ENCODE results near the gene USP5.

Gene USP5

DNA sequence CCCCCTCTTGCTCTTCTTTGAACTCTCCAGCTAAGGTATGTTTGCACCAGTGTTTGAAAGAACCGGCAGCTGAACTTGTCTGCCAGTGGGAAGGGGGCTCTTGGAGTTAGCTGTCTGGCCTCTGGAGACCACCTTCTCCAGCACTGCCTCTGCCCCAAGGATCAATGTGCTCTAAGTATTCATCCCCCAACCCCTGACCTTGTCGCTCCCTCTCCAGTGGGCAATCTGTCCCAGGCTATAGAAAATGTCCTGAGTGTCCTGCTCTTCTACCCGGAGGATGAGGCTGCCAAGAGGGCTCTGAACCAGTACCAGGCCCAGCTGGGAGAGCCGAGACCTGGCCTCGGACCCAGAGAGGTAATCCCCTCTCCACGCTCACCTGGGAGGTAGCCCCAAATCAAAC is 21.0 kb upstream of the USP5 start:
- Histone ChIP-seq H3K27me3 (ENCODE audit: control insufficient read depth in 1 of 2, insufficient read depth in 2 of 2, low read length in 2 of 2) (peaks cover 0 to 3% of the 10 kb centered on the region in 2 donors), H3K4me1 (ENCODE audit: control insufficient read depth in 1 of 2, insufficient read depth in 2 of 2, low read length in 2 of 2) (peaks cover 5 to 27% of the 10 kb centered on the region in 2 donors), H3K4me3 (ENCODE audit: low read depth in 1 of 2, low read length in 2 of 2) (no peak overlapping the region), H3K27ac (ENCODE audit: low read depth, low read length) (no peak overlapping the region), H3K36me3 (ENCODE audit: control insufficient read depth in 1 of 2, insufficient read depth in 2 of 2, low read length in 2 of 2) (peaks cover 0 to 13% of the 10 kb centered on the region in 2 donors), H3K9ac (ENCODE audit: low read depth in 1 of 2, low read length in 2 of 2) (no peak overlapping the region), H3K9me3 (ENCODE audit: control insufficient read depth in 1 of 2, low read length in 2 of 2) (no peaks in the 10 kb centered on the region)

- H3K36me3 ChIP-seq (ENCODE audit: control insufficient read depth in 1 of 2, insufficient read depth in 2 of 2, low read length in 2 of 2) = peaks cover 0 to 13% of the 10 kb centered on the region in 2 donors
- H3K27me3 ChIP-seq (ENCODE audit: control insufficient read depth in 1 of 2, insufficient read depth in 2 of 2, low read length in 2 of 2) = peaks cover 0 to 3% of the 10 kb centered on the region in 2 donors
- H3K4me1 ChIP-seq (ENCODE audit: control insufficient read depth in 1 of 2, insufficient read depth in 2 of 2, low read length in 2 of 2) = peaks cover 5 to 27% of the 10 kb centered on the region in 2 donors
- no peak overlapping the region for H3K27ac ChIP-seq (ENCODE audit: low read depth, low read length)
- no peak overlapping the region for H3K4me3 ChIP-seq (ENCODE audit: low read depth in 1 of 2, low read length in 2 of 2)
- no peaks in the 10 kb centered on the region for H3K9me3 ChIP-seq (ENCODE audit: control insufficient read depth in 1 of 2, low read length in 2 of 2)
- H3K9ac ChIP-seq (ENCODE audit: low read depth in 1 of 2, low read length in 2 of 2) = no peak overlapping the region
These were observed 20.4 kb upstream of the USP5 start for GRCh38 chr12:6831450-6831995.

- H3K4me1 ChIP-seq (ENCODE audit: control insufficient read depth in 1 of 2, insufficient read depth in 2 of 2, low read length in 2 of 2) = peaks cover 5 to 24% of the 10 kb centered on the region in 2 donors
- H3K4me3 ChIP-seq (ENCODE audit: low read depth in 1 of 2, low read length in 2 of 2) = no peak overlapping the region
- H3K9ac ChIP-seq (ENCODE audit: low read depth in 1 of 2, low read length in 2 of 2) = no peak overlapping the region
- peaks cover 0 to 13% of the 10 kb centered on the region in 2 donors for H3K36me3 ChIP-seq (ENCODE audit: control insufficient read depth in 1 of 2, insufficient read depth in 2 of 2, low read length in 2 of 2)
- no peaks in the 10 kb centered on the region for H3K9me3 ChIP-seq (ENCODE audit: control insufficient read depth in 1 of 2, low read length in 2 of 2)
- peaks cover 0 to 3% of the 10 kb centered on the region in 2 donors for H3K27me3 ChIP-seq (ENCODE audit: control insufficient read depth in 1 of 2, insufficient read depth in 2 of 2, low read length in 2 of 2)
- no peak overlapping the region for H3K27ac ChIP-seq (ENCODE audit: low read depth, low read length)
These were observed 19.8 kb upstream of the USP5 start for GRCh38 chr12:6832125-6832524.

- H3K4me3 ChIP-seq (ENCODE audit: low read depth in 1 of 2, low read length in 2 of 2) = no peak overlapping the region
These were observed 18.6 kb upstream of the USP5 start for GRCh38 chr12:6833189-6833890.

GRCh38 chr12:6834254-6834653 is 17.7 kb upstream of the USP5 start:
- H3K4me3 ChIP-seq (ENCODE audit: low read depth in 1 of 2, low read length in 2 of 2) = no peak overlapping the region
- no peaks in the 10 kb centered on the region for H3K9me3 ChIP-seq (ENCODE audit: control insufficient read depth in 1 of 2, low read length in 2 of 2)
- H3K36me3 ChIP-seq (ENCODE audit: control insufficient read depth in 1 of 2, insufficient read depth in 2 of 2, low read length in 2 of 2) = peaks cover 0 to 20% of the 10 kb centered on the region in 2 donors
- peaks cover 0 to 2% of the 10 kb centered on the region in 2 donors for H3K27me3 ChIP-seq (ENCODE audit: control insufficient read depth in 1 of 2, insufficient read depth in 2 of 2, low read length in 2 of 2)
- H3K4me1 ChIP-seq (ENCODE audit: control insufficient read depth in 1 of 2, insufficient read depth in 2 of 2, low read length in 2 of 2) = peaks cover 5 to 11% of the 10 kb centered on the region in 2 donors
- H3K9ac ChIP-seq (ENCODE audit: low read depth in 1 of 2, low read length in 2 of 2) = no peak overlapping the region
- no peak overlapping the region for H3K27ac ChIP-seq (ENCODE audit: low read depth, low read length)

More at GRCh38 chr12:6833189-6833890, 18.6 kb upstream of the USP5 start:
- H3K36me3 ChIP-seq (ENCODE audit: control insufficient read depth in 1 of 2, insufficient read depth in 2 of 2, low read length in 2 of 2) = peaks cover 0 to 18% of the 10 kb centered on the region in 2 donors
- peaks cover 0 to 3% of the 10 kb centered on the region in 2 donors for H3K27me3 ChIP-seq (ENCODE audit: control insufficient read depth in 1 of 2, insufficient read depth in 2 of 2, low read length in 2 of 2)
- H3K9ac ChIP-seq (ENCODE audit: low read depth in 1 of 2, low read length in 2 of 2) = no peak overlapping the region
- H3K27ac ChIP-seq (ENCODE audit: low read depth, low read length) = no peak overlapping the region
- no peaks in the 10 kb centered on the region for H3K9me3 ChIP-seq (ENCODE audit: control insufficient read depth in 1 of 2, low read length in 2 of 2)
- peaks cover 5 to 17% of the 10 kb centered on the region in 2 donors for H3K4me1 ChIP-seq (ENCODE audit: control insufficient read depth in 1 of 2, insufficient read depth in 2 of 2, low read length in 2 of 2)

DNA sequence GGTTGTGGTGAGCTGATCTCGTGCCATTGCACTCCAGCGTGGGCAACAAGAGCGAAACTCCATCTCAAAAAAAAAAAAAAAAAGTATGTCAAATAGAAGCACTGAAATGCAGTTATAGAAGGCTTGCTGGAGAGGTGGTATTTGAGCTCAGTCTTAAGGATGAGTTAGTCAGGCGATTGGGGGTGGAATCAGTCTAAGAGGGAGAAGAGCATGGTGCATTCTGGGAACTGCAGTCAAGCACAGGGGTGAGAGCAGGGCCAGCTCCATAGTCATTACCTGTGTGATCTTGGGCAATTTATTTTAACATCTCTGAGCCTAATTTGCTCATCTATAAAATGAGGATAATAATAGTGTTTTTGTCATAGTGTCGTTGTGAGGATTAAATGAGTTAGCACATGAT is 17.1 kb upstream of the USP5 start:
- Histone ChIP-seq H3K9me3 (ENCODE audit: control insufficient read depth in 1 of 2, low read length in 2 of 2) (no peaks in the 10 kb centered on the region), H3K9ac (ENCODE audit: low read depth in 1 of 2, low read length in 2 of 2) (no peak overlapping the region), H3K4me3 (ENCODE audit: low read depth in 1 of 2, low read length in 2 of 2) (no peak overlapping the region), H3K27me3 (ENCODE audit: control insufficient read depth in 1 of 2, insufficient read depth in 2 of 2, low read length in 2 of 2) (no peaks in the 10 kb centered on the region), H3K36me3 (ENCODE audit: control insufficient read depth in 1 of 2, insufficient read depth in 2 of 2, low read length in 2 of 2) (peaks cover 0 to 22% of the 10 kb centered on the region in 2 donors), H3K4me1 (ENCODE audit: control insufficient read depth in 1 of 2, insufficient read depth in 2 of 2, low read length in 2 of 2) (peaks cover 0 to 5% of the 10 kb centered on the region in 2 donors), H3K27ac (ENCODE audit: low read depth, low read length) (no peak overlapping the region)

DNA sequence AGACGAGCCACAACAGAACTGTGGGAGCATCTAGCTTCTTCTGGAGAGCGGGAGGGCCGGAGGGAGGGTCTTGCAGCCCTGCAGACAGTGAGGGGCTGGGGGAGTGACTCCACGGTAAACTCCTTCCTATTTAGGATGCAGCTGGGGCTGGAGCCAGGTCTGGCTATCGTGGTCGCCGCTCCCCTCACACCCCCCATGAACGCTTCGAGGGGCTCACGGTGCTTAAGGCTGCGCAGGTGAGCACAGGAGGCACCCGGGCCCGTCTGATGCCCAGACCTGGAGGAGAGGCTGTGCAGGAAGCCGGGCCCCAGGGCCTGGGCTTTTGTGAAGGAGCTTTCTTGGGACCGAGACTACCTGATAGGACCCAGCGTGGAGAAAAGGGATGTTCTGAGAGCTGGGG is 15.1 kb upstream of the USP5 start:
- H3K9me3 ChIP-seq (ENCODE audit: control insufficient read depth in 1 of 2, low read length in 2 of 2) = no peaks in the 10 kb centered on the region
- H3K4me3 ChIP-seq (ENCODE audit: low read depth in 1 of 2, low read length in 2 of 2) = no peak overlapping the region
- H3K36me3 ChIP-seq (ENCODE audit: control insufficient read depth in 1 of 2, insufficient read depth in 2 of 2, low read length in 2 of 2) = peaks cover 0 to 19% of the 10 kb centered on the region in 2 donors
- peaks cover 0 to 4% of the 10 kb centered on the region in 2 donors for H3K4me1 ChIP-seq (ENCODE audit: control insufficient read depth in 1 of 2, insufficient read depth in 2 of 2, low read length in 2 of 2)
- H3K27me3 ChIP-seq (ENCODE audit: control insufficient read depth in 1 of 2, insufficient read depth in 2 of 2, low read length in 2 of 2) = no peaks in the 10 kb centered on the region
- H3K27ac ChIP-seq (ENCODE audit: low read depth, low read length) = no peak overlapping the region
- H3K9ac ChIP-seq (ENCODE audit: low read depth in 1 of 2, low read length in 2 of 2) = no peak overlapping the region

DNA sequence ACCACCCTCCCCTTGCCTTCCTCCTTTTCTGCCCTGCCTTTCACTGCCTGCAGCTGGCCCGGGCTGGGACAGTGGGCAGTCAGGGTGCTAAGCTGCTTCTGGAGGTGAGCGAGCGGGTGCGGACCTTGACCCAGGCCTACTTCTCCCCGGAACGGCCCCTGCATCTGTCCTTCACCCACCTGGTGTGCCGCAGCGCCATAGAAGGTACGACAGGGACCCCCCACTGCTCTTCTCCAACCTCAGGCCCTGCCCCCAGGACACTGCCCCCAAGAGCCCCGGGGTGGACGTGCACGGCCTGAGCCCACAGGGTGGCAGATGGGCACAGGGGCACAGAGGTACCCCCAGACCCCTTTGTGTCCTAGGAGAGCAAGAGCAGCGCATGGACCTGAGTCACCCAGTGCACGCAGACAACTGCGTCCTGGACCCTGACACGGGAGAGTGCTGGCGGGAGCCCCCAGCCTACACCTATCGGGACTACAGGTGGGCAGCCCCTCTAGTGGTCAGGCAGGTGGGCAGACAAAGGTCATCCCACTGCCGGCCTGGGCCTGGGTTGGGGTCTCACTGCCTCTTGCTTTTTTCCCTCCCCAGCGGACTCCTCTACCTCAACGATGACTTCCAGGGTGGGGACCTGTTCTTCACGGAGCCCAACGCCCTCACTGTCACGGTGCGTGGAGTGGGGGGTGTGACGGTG is 14.4 kb upstream of the USP5 start:
- no peak overlapping the region for H3K4me3 ChIP-seq (ENCODE audit: low read depth in 1 of 2, low read length in 2 of 2)
- peaks cover 0 to 7% of the 10 kb centered on the region in 2 donors for H3K4me1 ChIP-seq (ENCODE audit: control insufficient read depth in 1 of 2, insufficient read depth in 2 of 2, low read length in 2 of 2)
- no peaks in the 10 kb centered on the region for H3K27me3 ChIP-seq (ENCODE audit: control insufficient read depth in 1 of 2, insufficient read depth in 2 of 2, low read length in 2 of 2)
- H3K27ac ChIP-seq (ENCODE audit: low read depth, low read length) = no peak overlapping the region
- H3K9ac ChIP-seq (ENCODE audit: low read depth in 1 of 2, low read length in 2 of 2) = no peak overlapping the region
- no peaks in the 10 kb centered on the region for H3K9me3 ChIP-seq (ENCODE audit: control insufficient read depth in 1 of 2, low read length in 2 of 2)
- H3K36me3 ChIP-seq (ENCODE audit: control insufficient read depth in 1 of 2, insufficient read depth in 2 of 2, low read length in 2 of 2) = peaks cover 0 to 19% of the 10 kb centered on the region in 2 donors

GRCh38 chr12:6838854-6839253 is 13.1 kb upstream of the USP5 start:
- Histone ChIP-seq H3K9ac (ENCODE audit: low read depth in 1 of 2, low read length in 2 of 2) (no peak overlapping the region), H3K4me1 (ENCODE audit: control insufficient read depth in 1 of 2, insufficient read depth in 2 of 2, low read length in 2 of 2) (peaks cover 0 to 15% of the 10 kb centered on the region in 2 donors), H3K4me3 (ENCODE audit: low read depth in 1 of 2, low read length in 2 of 2) (no peak overlapping the region), H3K27me3 (ENCODE audit: control insufficient read depth in 1 of 2, insufficient read depth in 2 of 2, low read length in 2 of 2) (no peaks in the 10 kb centered on the region), H3K27ac (ENCODE audit: low read depth, low read length) (no peak overlapping the region), H3K36me3 (ENCODE audit: control insufficient read depth in 1 of 2, insufficient read depth in 2 of 2, low read length in 2 of 2) (peaks cover 0 to 16% of the 10 kb centered on the region in 2 donors), H3K9me3 (ENCODE audit: control insufficient read depth in 1 of 2, low read length in 2 of 2) (no peaks in the 10 kb centered on the region)
